Measurements from ENCODE around the gene TRANK1.
"Not testable (repeated sequence)": the region's sequence is repeated elsewhere in the genome, so short reads cannot be mapped to it uniquely, and the experiment has no call there.

Gene TRANK1

GRCh38 chr3:36969540-36970432 is 24.9 kb upstream of the TRANK1 start:
- Histone ChIP-seq H3K4me1 (ENCODE audit: insufficient read depth, low read length) (peaks cover 18% of the 10 kb centered on the region), H3K27me3 (ENCODE audit: insufficient read depth, low read length) (no peaks in the 10 kb centered on the region), H3K9me3 (ENCODE audit: low read length) (no peaks in the 10 kb centered on the region), H2AFZ (ENCODE audit: low read depth, low read length) (peak overlapping the region; percentile 4), H3K4me3 (ENCODE audit: low read length) (peak overlapping the region; percentile 12), H3K36me3 (ENCODE audit: insufficient read depth, low read length) (no peaks in the 10 kb centered on the region)

- Histone ChIP-seq H3K36me3 (ENCODE audit: insufficient read depth, low read length) (no peaks in the 10 kb centered on the region), H3K27me3 (ENCODE audit: insufficient read depth, low read length) (no peaks in the 10 kb centered on the region), H3K4me3 (ENCODE audit: low read length) (no peak overlapping the region), H3K4me1 (ENCODE audit: insufficient read depth, low read length) (peaks cover 18% of the 10 kb centered on the region), H2AFZ (ENCODE audit: low read depth, low read length) (peak overlapping the region; percentile 4), H3K9me3 (ENCODE audit: low read length) (no peaks in the 10 kb centered on the region)
Observed at GRCh38 chr3:36969085-36969484, 24.2 kb upstream of the TRANK1 start.

GRCh38 chr3:36965440-36965839 is 20.6 kb upstream of the TRANK1 start:
- H3K9me3 ChIP-seq (ENCODE audit: low read length) = no peaks in the 10 kb centered on the region
- no peak overlapping the region for H2AFZ ChIP-seq (ENCODE audit: low read depth, low read length)
- H3K4me3 ChIP-seq (ENCODE audit: low read length) = no peak overlapping the region
- no peaks in the 10 kb centered on the region for H3K27me3 ChIP-seq (ENCODE audit: insufficient read depth, low read length)
- no peaks in the 10 kb centered on the region for H3K36me3 ChIP-seq (ENCODE audit: insufficient read depth, low read length)
- peaks cover 10% of the 10 kb centered on the region for H3K4me1 ChIP-seq (ENCODE audit: insufficient read depth, low read length)

- Histone ChIP-seq H3K4me1 (ENCODE audit: insufficient read depth, low read length) (peaks cover 5% of the 10 kb centered on the region), H3K36me3 (ENCODE audit: insufficient read depth, low read length) (no peaks in the 10 kb centered on the region), H2AFZ (ENCODE audit: low read depth, low read length) (no peak overlapping the region), H3K27me3 (ENCODE audit: insufficient read depth, low read length) (no peaks in the 10 kb centered on the region), H3K4me3 (ENCODE audit: low read length) (no peak overlapping the region), H3K9me3 (ENCODE audit: low read length) (no peaks in the 10 kb centered on the region)
Observed at GRCh38 chr3:36964817-36965216, 20.0 kb upstream of the TRANK1 start.

GRCh38 chr3:36964331-36964730 is 19.5 kb upstream of the TRANK1 start:
- H3K4me3 ChIP-seq (ENCODE audit: low read length) = no peak overlapping the region
- H3K36me3 ChIP-seq (ENCODE audit: insufficient read depth, low read length) = no peaks in the 10 kb centered on the region
- no peaks in the 10 kb centered on the region for H3K9me3 ChIP-seq (ENCODE audit: low read length)
- no peaks in the 10 kb centered on the region for H3K27me3 ChIP-seq (ENCODE audit: insufficient read depth, low read length)
- no peak overlapping the region for H2AFZ ChIP-seq (ENCODE audit: low read depth, low read length)
- peaks cover 3% of the 10 kb centered on the region for H3K4me1 ChIP-seq (ENCODE audit: insufficient read depth, low read length)

GRCh38 chr3:36963008-36963407 is 18.2 kb upstream of the TRANK1 start:
- H3K27me3 ChIP-seq (ENCODE audit: insufficient read depth, low read length); H3K36me3 ChIP-seq (ENCODE audit: insufficient read depth, low read length); H2AFZ ChIP-seq (ENCODE audit: low read depth, low read length); H3K4me1 ChIP-seq (ENCODE audit: insufficient read depth, low read length); H3K9me3 ChIP-seq (ENCODE audit: low read length); H3K4me3 ChIP-seq (ENCODE audit: low read length): not testable (repeated sequence)

- Histone ChIP-seq H3K9me3 (ENCODE audit: low read length) (no peaks in the 10 kb centered on the region), H2AFZ (ENCODE audit: low read depth, low read length) (no peak overlapping the region), H3K36me3 (ENCODE audit: insufficient read depth, low read length) (no peaks in the 10 kb centered on the region), H3K27me3 (ENCODE audit: insufficient read depth, low read length) (no peaks in the 10 kb centered on the region), H3K4me1 (ENCODE audit: insufficient read depth, low read length) (no peaks in the 10 kb centered on the region), H3K4me3 (ENCODE audit: low read length) (no peak overlapping the region)
Observed at GRCh38 chr3:36960502-36960901, 15.6 kb upstream of the TRANK1 start.

- H3K4me3 ChIP-seq (ENCODE audit: low read length) = no peak overlapping the region
- H2AFZ ChIP-seq (ENCODE audit: low read depth, low read length) = no peak overlapping the region
- H3K9me3 ChIP-seq (ENCODE audit: low read length) = no peaks in the 10 kb centered on the region
- no peaks in the 10 kb centered on the region for H3K4me1 ChIP-seq (ENCODE audit: insufficient read depth, low read length)
- H3K27me3 ChIP-seq (ENCODE audit: insufficient read depth, low read length) = no peaks in the 10 kb centered on the region
- H3K36me3 ChIP-seq (ENCODE audit: insufficient read depth, low read length) = no peaks in the 10 kb centered on the region
Observed at GRCh38 chr3:36959821-36960220, 15.0 kb upstream of the TRANK1 start.

- Histone ChIP-seq H3K4me3 (ENCODE audit: low read length) (no peak overlapping the region), H2AFZ (ENCODE audit: low read depth, low read length) (no peak overlapping the region), H3K4me1 (ENCODE audit: insufficient read depth, low read length) (no peaks in the 10 kb centered on the region), H3K36me3 (ENCODE audit: insufficient read depth, low read length) (no peaks in the 10 kb centered on the region), H3K9me3 (ENCODE audit: low read length) (no peaks in the 10 kb centered on the region), H3K27me3 (ENCODE audit: insufficient read depth, low read length) (no peaks in the 10 kb centered on the region)
Observed at GRCh38 chr3:36957862-36958686, 13.2 kb upstream of the TRANK1 start.

GRCh38 chr3:36957063-36957462 is 12.2 kb upstream of the TRANK1 start:
- H3K4me1 ChIP-seq (ENCODE audit: insufficient read depth, low read length) = no peaks in the 10 kb centered on the region

GRCh38 chr3:36956155-36956554 is 11.3 kb upstream of the TRANK1 start:
- H3K9me3 ChIP-seq (ENCODE audit: low read length) = no peaks in the 10 kb centered on the region
- no peaks in the 10 kb centered on the region for H3K36me3 ChIP-seq (ENCODE audit: insufficient read depth, low read length)

More at GRCh38 chr3:36957063-36957462, 12.2 kb upstream of the TRANK1 start:
- Histone ChIP-seq H3K9me3 (ENCODE audit: low read length) (no peaks in the 10 kb centered on the region), H2AFZ (ENCODE audit: low read depth, low read length) (no peak overlapping the region), H3K36me3 (ENCODE audit: insufficient read depth, low read length) (no peaks in the 10 kb centered on the region), H3K4me3 (ENCODE audit: low read length) (no peak overlapping the region), H3K27me3 (ENCODE audit: insufficient read depth, low read length) (no peaks in the 10 kb centered on the region)

GRCh38 chr3:36954452-36955134 is 9.7 kb upstream of the TRANK1 start:
- Histone ChIP-seq H3K36me3 (ENCODE audit: insufficient read depth, low read length) (no peaks in the 10 kb centered on the region), H3K9me3 (ENCODE audit: low read length) (no peaks in the 10 kb centered on the region), H2AFZ (ENCODE audit: low read depth, low read length) (no peak overlapping the region), H3K4me1 (ENCODE audit: insufficient read depth, low read length) (no peaks in the 10 kb centered on the region), H3K4me3 (ENCODE audit: low read length) (no peak overlapping the region), H3K27me3 (ENCODE audit: insufficient read depth, low read length) (no peaks in the 10 kb centered on the region)

More at GRCh38 chr3:36956155-36956554, 11.3 kb upstream of the TRANK1 start:
- no peak overlapping the region for H2AFZ ChIP-seq (ENCODE audit: low read depth, low read length)
- no peaks in the 10 kb centered on the region for H3K27me3 ChIP-seq (ENCODE audit: insufficient read depth, low read length)
- H3K4me3 ChIP-seq (ENCODE audit: low read length) = no peak overlapping the region
- no peaks in the 10 kb centered on the region for H3K4me1 ChIP-seq (ENCODE audit: insufficient read depth, low read length)

GRCh38 chr3:36947814-36948213 is 3.0 kb upstream of the TRANK1 start:
- H3K36me3 ChIP-seq (ENCODE audit: insufficient read depth, low read length); H3K4me1 ChIP-seq (ENCODE audit: insufficient read depth, low read length); H3K4me3 ChIP-seq (ENCODE audit: low read length); H2AFZ ChIP-seq (ENCODE audit: low read depth, low read length); H3K27me3 ChIP-seq (ENCODE audit: insufficient read depth, low read length): not testable (repeated sequence)
- H3K9me3 ChIP-seq (ENCODE audit: low read length) = peaks cover 20% of the 10 kb centered on the region
